Measurements from ENCODE around the gene HDAC4.

DNA sequence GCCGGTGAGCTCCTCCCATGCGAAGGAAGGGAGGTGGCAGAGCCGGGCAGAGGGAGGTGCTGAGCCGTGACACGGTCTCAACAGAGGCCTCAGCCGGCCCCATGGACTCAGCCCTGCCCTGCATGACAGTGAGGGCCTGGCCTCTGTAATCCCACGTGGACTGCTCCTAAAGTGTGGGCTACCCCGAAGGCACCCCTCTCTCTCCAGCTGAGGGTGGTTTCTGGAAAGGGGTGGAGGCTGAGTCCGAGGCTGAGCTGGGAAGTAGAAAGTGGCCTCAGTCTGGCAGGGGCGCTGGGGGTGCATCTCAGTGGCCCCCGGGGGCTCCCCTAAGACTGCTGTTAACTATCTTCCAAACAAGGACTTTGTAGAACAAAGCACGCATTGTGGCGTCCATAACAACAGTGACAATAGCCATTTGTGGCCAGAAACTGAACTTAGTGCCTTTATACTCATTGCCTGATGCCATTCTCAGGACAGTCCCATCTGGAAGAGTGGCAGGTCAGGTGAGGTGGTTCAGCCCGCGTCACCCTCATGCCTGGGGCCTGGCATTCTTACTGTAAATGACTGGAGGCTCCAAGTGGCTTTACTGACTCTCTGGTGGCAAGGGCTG, 360.6 kb downstream of the HDAC4 start:
- TF ChIP-seq, protein P1, sequence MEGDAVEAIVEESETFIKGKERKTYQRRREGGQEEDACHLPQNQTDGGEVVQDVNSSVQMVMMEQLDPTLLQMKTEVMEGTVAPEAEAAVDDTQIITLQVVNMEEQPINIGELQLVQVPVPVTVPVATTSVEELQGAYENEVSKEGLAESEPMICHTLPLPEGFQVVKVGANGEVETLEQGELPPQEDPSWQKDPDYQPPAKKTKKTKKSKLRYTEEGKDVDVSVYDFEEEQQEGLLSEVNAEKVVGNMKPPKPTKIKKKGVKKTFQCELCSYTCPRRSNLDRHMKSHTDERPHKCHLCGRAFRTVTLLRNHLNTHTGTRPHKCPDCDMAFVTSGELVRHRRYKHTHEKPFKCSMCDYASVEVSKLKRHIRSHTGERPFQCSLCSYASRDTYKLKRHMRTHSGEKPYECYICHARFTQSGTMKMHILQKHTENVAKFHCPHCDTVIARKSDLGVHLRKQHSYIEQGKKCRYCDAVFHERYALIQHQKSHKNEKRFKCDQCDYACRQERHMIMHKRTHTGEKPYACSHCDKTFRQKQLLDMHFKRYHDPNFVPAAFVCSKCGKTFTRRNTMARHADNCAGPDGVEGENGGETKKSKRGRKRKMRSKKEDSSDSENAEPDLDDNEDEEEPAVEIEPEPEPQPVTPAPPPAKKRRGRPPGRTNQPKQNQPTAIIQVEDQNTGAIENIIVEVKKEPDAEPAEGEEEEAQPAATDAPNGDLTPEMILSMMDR (IDR thresholded peaks at IDR 0.05; ENCODE audit: insufficient read depth, low read length) = no peak
- TF ChIP-seq SPI1 (IDR thresholded peaks at IDR 0.05; ENCODE audit: borderline replicate concordance, low read depth) = no peak
- TF ChIP-seq, protein P2, sequence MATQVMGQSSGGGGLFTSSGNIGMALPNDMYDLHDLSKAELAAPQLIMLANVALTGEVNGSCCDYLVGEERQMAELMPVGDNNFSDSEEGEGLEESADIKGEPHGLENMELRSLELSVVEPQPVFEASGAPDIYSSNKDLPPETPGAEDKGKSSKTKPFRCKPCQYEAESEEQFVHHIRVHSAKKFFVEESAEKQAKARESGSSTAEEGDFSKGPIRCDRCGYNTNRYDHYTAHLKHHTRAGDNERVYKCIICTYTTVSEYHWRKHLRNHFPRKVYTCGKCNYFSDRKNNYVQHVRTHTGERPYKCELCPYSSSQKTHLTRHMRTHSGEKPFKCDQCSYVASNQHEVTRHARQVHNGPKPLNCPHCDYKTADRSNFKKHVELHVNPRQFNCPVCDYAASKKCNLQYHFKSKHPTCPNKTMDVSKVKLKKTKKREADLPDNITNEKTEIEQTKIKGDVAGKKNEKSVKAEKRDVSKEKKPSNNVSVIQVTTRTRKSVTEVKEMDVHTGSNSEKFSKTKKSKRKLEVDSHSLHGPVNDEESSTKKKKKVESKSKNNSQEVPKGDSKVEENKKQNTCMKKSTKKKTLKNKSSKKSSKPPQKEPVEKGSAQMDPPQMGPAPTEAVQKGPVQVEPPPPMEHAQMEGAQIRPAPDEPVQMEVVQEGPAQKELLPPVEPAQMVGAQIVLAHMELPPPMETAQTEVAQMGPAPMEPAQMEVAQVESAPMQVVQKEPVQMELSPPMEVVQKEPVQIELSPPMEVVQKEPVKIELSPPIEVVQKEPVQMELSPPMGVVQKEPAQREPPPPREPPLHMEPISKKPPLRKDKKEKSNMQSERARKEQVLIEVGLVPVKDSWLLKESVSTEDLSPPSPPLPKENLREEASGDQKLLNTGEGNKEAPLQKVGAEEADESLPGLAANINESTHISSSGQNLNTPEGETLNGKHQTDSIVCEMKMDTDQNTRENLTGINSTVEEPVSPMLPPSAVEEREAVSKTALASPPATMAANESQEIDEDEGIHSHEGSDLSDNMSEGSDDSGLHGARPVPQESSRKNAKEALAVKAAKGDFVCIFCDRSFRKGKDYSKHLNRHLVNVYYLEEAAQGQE (IDR thresholded peaks at IDR 0.05; ENCODE audit: insufficient replicate concordance, low read depth) = no peak

Data from HL-60 (cell line).